GM23248 (cell line): Measurements from ENCODE around the gene LPP.

ENCODE experiments used
- EZH2 ChIP-seq: fragments of 200-600 bp; sonication (generic); IDR thresholded peaks from 2 replicates; pipeline ENCODE4 v1.6.1; 2018; ENCODE audit warnings: antibody characterized with exemption, mild to moderate bottlenecking; ENCODE audit not compliant: insufficient read depth, poor library complexity, severe bottlenecking
- EZH2phosphoT487 ChIP-seq: fragments of 200-600 bp; sonication (generic); IDR thresholded peaks from 2 replicates; pipeline ENCODE4 v1.6.1; 2018; ENCODE audit warnings: antibody characterized with exemption, moderate library complexity, mild to moderate bottlenecking, low read depth; ENCODE audit not compliant: insufficient read depth

- no peak for TF ChIP-seq EZH2phosphoT487
- no peak for TF ChIP-seq EZH2
Measured at GRCh38 chr3:188303286-188303799, 149.4 kb downstream of the LPP start.
